DMS114 treated with DMSO at 0.1 percent for 48 hours (cell line): ENCODE measurements around the gene DNAJC13.

Experiments
- DNase-seq: peaks from one replicate; lab custom pipeline; 2025; ENCODE audit not compliant: unreplicated experiment; lab: John Stamatoyannopoulos, UW

The DNAJC13 gene

DNA sequence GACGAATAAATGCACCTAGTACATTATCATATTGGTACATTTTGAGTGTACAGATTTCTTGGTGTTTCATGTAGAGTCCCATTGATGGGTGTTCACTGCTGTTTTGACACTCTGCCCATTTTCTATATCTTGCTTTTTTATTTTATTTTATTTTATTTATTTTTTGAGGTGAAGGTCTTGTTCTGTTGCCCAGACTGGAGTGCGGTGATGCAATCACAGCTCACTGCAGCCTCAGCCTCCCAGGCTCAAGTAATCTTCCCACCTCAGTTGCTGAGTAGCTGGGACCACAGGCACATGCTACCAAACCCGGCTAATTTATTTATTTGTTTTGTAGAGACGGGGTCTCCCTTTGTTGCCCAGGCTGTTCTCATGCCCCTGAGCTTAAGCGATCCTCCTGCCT is 44.2 kb downstream of the DNAJC13 start:
- DNase-seq = no peak

DNA sequence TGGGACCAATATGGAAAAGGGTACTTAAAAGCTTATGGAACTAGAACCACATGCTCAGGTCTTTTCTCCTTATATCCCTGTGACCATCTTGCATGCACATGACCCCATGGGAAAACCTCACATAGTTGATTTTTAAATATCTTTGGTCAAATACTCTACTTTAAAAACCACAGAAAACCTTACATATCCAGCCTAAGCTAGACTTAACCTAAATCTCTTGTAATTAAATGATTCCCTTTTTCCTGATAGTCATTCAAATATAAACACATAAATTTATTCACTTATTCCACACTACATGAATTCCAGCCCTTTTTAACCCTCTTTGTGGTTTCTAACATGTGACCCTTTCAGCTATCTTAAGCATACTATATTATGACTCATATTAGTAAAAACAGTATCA is 46.8 kb downstream of the DNAJC13 start:
- DNase-seq = no peak

DNA sequence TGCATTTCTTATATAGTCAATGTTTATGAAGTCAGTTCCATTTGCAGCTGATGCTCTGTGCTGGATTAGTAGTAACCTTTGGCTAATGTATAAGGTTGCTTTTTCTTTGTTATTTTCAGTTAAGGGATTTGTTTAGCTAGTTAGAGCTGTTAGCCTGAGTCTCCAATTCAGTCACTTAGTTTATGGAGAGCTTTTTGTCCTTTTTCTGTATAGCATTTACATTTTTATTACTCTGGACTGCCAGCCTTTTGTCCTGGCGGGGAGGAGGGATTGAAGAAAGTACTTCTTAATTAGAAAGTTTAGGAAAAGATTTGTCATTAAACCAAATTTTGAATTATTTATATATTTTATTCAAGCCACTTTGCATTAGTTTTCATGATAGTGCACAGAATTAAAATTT is 52.0 kb downstream of the DNAJC13 start:
- no peak for DNase-seq

DNA sequence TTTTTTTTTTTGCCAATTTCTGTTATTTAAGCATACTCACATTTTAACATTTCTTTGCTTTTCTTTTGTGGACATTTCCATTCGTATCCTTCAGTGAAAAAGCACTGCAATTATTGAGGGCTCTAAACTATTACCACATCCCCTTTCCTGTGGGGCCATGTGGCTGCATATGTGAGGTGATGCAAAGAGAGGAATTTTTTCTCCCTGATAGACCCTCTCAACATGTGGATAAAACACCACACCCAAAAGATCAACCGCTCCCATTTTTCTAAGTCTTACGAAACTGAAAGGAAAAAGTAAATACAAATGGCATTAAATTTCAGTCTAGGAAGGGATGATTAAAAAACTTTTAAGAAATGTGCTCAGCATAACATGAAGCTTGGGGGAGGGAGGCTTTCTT is 68.8 kb downstream of the DNAJC13 start:
- DNase-seq = no peak

DNA sequence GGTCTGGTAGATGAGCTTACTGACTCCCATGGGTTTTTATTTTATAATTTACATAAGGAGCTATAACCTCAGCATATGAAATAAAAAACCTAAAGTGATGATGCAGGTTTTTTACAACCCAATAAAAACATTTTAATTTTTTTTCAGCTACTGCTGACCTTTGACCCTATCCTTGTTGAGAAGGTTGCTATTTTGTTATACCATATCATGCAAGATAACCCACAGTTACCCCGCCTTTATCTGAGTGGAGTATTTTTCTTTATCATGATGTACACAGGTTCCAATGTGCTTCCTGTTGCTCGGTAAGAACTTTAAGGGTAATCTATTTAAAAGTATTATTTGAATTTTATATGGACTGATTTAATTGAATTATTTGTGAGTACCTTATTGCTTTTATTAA is 70.8 kb downstream of the DNAJC13 start:
- DNase-seq = no peak

DNA sequence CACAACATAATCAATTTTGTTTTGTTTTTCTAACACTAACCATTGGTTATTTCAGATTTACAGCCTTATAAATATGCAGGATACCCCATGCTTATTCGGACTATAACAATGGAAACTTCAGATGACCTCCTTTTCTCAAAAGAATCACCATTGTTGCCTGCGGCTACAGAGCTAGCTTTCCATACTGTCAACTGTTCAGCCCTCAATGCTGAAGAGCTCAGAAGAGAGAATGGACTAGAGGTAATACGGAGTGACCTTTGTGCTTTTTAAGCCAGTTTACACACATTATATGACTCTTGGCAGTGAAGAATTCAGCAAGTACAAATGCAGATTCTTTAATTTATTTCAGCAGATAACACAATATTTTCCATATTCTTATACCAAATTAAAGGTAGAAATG is 81.8 kb downstream of the DNAJC13 start:
- no peak for DNase-seq

DNA sequence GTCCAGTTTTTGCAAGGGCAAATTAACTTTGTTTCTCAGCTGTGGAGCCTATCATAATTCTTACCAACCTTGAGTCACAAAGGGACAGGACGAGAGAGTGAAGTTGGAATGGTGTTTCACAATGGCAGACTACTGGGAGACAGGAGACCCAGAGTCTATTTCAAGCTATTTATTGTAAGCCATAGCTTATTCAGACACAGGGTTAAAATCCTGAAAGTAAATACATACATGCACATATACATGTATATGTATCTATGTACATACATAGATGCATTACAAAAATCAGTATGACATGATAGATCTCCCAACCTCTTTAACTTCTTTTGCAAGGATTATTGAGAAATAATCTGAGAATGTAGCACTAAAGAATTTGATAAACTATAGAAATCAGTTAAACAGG is 86.3 kb downstream of the DNAJC13 start:
- DNase-seq = no peak

DNA sequence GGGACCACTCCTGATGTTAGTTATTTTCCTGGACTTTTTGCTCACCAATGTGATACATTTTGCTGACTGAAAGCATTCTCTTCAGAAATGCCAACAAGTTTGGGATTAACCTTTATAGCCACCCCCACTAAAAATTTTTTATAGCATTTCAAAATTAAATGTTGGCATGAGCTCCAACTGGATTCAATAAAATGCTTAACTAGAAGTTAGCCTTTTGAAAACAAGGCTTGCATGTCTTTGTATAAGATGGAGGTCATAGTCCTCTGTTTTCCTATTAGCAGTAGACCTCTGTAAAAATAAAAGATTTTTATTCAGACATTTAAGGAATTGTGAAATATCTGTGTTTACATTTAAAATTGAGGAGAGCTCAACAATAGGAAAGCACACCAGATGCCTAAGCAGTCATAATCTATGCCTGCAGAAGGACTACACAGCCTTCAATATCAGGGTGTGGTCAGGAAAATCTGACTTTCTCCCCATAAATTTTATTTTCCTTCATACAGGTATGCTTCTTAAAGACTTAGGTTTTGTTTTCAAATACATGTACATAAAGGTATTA is 87.2 kb downstream of the DNAJC13 start:
- no peak for DNase-seq

DNA sequence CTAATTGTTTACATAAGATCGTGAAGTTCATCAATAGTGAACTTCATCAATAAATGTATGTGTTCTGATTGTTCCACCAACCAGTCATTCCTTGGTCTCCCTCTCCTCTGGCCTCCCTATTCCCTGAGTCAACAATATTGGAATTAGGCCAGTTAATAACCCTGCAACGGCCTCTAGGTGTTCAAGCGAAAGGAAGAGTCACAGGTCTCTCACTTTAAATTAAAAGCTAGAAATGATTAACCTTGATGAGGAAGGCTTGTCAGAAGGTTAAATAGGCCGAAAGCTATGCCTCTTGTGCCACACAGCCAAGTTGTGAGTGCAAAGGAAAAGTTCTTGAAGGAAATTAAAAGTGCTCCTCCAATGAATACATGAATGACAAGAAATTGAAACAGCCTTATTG is 90.4 kb downstream of the DNAJC13 start:
- no peak for DNase-seq

DNA sequence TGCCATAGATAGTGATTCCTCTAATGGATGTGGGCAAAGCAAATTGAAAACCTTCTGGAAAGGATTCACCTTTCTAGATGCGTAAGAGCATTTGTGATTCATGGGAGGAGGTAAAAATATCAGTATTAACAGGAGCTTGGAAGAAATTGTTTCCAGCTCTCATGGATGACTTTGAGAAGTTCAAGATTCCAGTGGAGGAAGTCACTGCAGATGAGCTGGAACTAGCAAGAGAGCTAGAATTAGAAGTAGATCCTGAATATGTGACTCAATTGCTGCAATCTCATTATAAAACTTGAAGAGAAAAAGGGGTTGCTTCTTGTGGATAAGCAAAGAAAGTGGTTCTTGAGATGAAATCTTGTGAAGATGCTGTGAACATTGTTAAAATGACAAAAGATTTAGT is 91.8 kb downstream of the DNAJC13 start:
- no peak for DNase-seq

DNA sequence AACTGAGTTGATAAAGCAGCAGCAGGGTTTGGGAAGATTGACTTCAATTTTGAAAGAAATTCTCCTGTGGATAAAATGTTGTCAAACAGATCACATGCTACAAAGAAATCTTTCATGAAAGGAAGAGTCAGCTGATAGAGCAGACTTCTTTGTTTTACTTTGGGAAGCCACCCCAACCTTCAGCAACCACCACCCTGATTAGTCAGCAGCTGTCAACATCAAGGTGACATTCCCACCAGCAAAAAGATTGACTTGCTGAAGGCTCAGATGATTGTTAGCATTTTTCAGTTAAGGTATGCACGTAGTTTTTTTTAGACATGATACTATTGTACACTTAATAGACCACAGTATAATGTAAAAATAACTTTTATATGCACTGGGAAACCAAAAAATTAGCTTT is 92.2 kb downstream of the DNAJC13 start:
- no peak for DNase-seq

DNA sequence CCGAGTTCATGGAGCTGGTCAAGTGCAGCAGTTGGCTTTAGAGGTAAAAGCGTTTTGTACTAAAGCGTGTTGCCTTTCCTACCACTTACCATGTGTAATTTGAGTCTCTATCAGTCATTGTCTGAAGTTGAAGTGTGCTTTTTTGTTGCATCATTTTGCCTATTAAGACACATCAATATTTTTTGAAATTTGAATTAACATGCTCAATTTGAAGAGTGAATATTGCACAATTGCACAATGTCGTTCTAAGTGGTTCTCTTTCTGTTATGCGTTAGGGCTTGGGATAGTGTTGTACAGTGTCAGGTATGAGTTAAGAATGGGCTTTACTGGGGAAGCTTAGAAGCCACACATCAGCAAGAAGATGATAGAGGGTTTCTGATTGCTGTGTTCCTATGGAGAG is 95.8 kb downstream of the DNAJC13 start:
- no peak for DNase-seq

DNA sequence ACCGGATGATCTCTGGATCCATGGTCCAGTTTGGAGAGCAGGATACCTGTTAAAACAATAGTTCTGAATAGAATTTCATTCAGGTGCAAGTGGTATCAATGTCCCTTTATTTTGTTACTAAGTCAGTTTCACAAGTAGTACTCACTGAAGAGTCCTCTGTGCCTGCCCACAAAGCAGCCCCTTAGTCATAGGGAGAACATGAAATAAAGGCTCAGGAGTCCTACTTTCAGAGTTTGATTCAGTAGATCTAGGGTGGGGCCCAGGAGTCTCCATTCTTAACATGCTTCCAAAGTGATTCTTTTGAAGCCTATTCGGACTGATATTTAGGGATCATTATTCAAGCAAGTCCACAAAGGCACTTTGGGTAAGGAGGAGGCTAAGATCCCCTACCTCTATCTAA is 100.0 kb downstream of the DNAJC13 start:
- DNase-seq = no peak

DNA sequence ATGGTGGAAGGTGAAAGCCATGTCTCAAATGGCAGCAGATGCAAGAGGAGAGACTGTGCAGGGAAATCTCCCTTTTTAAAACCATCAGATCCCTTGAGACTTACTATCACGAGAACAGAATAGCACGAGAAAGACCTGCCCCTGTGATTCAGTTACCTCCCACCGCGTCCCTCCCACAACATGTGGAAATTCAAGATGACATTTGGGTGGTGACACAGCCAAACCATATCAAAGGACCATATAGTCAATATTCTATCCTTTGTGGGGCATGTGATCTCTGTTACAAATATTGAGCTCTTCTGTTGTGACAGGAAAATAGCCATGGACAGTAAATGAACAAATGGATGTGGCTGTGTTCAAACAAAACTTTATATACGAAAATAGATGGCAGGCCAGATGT is 102.6 kb downstream of the DNAJC13 start:
- no peak for DNase-seq

DNA sequence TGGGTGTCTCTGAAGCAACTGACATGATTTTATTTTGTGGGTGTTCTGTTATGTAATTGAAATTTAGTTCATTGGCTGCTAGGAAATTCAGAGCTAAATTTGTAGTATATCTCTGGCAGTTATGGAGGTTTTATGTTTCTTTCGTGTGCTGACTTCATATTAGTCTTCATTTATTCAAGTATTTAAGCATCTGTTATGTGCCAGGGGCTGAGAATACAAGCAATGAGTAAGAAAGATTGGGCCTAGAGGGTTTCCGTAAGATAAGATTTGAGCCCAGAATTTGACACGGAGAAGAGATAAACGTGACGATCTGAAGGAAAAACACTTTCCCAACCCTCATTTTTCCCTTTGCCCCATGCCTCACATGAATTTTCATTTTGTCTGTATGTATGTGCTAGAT is 104.6 kb downstream of the DNAJC13 start:
- no peak for DNase-seq

DNA sequence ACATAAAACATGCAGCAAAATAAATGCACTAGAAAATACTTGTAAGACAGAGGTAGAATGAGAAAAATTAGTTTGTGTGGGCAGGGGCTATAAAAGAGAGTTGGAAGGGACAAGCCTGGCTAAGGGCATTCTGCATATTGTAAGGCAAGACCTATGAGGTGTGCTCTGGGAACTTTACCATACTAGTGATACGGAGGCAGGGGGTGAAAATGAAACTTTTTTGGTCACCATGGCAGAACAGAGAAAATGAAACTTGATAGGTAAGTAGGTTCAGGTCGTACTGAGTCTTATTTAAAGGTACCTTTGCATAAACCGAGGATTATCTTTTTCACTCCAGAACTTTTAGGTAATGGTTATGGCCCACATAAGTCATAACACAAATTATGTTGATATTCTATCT is 105.1 kb downstream of the DNAJC13 start:
- DNase-seq = no peak

DNA sequence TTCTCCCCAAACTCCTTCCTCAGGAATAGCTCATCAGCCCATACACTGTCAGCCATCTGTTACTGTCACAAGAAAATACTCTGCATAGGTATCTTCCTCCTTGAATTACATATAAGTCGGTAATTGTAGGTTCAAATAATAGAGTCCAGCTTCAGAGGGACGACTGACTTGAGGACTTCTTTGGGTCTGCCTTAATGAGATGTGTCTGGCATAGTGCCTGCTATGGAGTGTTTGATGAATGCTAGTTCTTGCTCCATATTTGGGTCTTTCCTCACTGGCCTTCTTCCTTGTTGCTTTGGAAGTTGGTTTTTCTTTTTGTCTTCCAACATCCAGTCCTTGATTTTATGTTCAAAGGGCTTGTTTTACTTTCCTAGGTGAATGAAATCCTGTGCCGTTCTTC is 113.3 kb downstream of the DNAJC13 start:
- no peak for DNase-seq

DNA sequence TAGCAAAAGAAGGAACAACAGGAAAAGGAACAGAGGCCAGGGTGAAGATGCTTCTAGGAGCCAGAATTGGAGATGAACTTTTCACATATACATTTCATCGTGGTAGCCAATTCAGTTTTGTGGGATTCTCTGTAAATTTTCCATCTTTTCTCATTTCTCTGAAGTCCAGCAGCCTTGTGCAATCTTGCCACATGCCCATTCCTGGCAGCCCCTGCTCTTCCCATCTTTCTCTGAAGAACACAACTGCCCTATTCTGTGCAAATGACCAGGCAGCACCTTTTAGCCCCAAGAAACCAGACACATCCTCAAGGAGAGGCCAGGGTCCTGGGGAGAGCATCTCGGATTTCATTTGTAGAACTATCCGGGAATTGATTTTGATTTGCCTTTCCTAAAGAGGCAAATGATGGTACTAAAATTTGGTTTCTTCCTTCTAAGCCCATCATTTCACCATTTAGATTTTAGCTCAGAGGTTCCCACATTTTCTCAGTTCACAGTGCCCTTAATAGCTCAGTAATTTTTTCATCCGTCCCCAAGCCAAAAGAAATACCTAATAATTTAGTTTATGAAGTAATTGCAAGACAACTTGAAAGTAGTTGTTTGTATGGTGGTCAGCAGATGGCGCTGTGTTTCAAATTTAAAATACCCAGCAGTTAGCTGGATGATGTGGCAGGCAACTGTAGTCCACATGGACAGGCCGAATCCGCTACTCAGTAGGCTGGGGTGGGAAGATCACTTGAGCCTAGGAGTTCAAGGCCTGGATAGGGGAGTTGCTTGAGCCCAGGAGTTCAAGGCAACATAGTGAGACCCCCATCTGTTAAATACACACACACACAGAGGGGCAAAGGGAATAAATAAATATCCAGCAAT is 118.5 kb downstream of the DNAJC13 start:
- peak; percentile 27 for DNase-seq

DNA sequence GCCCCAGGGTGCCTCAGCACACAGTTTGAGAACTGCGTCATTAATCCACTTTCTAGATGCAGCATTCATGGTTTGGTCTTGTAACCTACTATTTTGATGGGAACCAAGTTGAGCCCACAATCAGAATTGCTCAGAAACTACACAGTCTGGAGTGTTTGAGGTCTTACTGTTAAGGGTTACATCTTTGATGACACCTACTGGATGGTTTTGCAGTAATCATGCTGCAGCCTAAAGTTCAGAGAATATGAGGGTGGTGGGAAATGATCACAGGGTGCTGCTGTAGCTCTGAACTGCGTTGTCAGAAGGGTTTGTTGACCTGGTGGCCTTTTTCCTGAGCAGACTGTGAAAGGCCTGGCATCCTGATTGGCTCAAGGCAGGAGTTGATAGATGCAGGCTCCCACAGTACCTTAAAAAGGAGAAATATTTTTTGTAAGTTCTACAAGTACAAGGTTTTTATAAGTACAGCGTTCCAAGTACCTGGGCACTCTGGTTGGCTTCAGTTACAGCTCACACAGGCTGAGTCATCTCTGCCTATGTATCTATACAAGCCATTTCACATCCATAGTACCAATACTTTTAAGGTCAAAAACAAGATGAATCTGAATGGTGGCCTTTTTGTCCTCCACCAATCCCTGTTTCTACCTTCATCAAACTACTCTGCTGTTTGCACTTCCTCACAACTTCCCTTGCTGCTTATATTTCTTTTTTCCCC is 119.3 kb downstream of the DNAJC13 start:
- DNase-seq = no peak

DNA sequence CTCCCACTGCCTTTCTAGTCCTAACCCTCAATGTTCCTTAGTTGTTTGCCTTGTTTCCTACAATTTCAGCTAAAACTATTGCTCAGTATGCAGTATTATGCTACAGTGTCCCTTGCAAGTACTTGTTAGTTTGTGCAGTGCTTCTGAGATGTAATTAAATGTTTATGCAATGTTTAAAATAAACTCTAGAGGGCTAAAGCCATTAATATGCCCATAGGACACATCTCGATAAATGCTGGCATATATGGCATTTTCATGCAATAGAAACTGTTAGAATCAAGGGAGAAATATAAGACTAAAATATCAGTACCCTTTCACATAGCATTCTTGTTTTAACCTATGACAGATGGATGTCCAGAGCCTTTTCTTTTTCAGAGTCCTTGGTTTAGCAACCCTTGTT is 120.0 kb downstream of the DNAJC13 start:
- peak; percentile 12 for DNase-seq

DNA sequence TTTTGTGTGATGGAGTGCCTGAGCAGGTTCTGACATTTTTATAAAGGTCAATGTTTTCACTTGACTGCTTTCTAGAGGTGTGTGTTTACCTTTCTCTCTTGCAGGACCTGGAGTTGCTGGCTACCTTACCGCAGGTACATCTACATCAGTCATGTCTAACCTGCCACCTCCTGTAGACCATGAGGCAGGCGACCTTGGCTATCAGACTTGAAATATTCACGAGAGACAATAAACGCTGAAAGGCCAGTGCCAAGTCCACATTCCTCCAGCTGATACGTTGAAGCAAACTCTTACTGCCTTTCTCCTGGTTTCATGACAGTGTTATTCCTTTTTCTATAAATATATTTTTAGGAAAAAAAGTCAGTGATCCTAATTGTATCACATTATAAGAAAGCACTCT is 120.8 kb downstream of the DNAJC13 start:
- no peak for DNase-seq

DNA sequence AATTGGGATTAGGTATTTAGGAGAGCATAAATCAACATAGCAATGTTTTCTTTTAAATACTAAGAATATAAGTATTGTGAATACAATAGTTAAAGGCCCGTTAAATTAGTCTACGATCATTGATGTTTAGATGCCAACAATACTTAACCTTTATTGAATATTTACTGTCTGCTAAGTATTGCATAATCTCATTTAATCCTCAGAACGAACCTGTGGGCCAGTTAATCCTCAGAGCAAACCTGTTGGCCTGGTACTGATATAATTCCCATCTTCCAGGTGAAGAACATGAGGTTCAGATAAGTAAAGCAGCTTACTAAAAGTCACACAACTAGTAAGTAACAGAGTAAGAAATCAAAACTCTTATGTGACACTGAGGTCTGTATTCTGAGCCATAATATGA is 122.4 kb downstream of the DNAJC13 start:
- no peak for DNase-seq
